ENCODE results near the gene CHST6. TPM values are rescaled to one million over a fixed set of nuclear protein-coding genes. Genes with fewer than 3 reads are reported as not detected.

Gene CHST6
- total RNA-seq, 4 donors from 2014 or later: under 0.01 to 3.9 (median 0.40) TPM

DNA sequence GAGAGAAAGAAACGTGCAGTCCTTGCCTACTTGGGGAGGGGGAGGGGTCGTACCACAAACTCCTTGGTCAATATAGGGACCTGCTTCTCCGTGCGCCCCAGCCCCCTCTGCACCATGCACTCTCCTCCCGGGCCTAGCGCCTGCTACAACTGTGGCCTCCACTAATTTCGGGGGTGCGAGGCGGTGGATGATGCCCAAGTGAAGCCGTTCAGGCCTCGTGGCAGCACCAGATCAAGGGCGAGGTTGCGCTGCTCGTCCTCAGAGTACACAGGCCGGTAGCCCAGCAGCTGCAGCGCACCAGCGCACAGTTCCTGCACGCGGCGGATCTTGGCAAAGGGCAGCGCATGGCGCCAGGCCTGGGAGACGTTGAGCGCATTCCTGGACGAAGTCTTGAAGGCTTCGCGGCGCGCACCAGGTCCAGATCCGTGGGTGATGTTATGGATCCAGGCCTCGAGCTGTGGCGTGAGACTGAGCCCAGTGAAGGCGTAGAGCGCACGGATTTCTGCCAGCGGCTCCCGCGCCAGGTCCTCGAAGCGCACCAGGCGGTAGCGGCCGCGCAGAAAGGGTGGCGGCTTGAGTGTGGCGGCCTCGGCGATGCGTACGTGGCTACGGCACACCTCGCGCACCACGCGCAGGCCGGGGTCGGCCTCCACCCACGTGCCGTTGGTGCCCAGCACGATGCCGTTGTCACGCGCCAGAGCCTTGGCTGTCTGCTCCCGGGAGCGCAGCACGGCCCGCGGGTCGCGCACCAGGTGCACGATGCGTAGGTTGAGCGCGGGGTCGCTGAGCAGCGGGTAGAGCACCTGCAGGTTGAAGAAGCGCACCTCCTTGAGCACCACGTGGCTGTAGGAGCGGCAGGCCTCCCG lies 16.5 kb downstream of the CHST6 start:
- H3K9me3 ChIP-seq: no peaks in the 10 kb centered on the region
- WGBS, 2 donors: 96% methylated on average over 80 of the region's 80 CpGs
- TF ChIP-seq CTCF (IDR thresholded peaks at IDR 0.05) (no peak), EP300 (IDR thresholded peaks at IDR 0.05) (no peak), POLR2A (IDR thresholded peaks at IDR 0.05) (no peak)
- H3K4me1 ChIP-seq: no peaks in the 10 kb centered on the region
- no peak overlapping the region for H3K4me3 ChIP-seq
- no peaks in the 10 kb centered on the region for H3K36me3 ChIP-seq
- no peaks in the 10 kb centered on the region for H3K27me3 ChIP-seq
- DNase-seq (ENCODE audit: low spot score in 2 of 2): no peak
- H3K27ac ChIP-seq: no peak overlapping the region

DNA sequence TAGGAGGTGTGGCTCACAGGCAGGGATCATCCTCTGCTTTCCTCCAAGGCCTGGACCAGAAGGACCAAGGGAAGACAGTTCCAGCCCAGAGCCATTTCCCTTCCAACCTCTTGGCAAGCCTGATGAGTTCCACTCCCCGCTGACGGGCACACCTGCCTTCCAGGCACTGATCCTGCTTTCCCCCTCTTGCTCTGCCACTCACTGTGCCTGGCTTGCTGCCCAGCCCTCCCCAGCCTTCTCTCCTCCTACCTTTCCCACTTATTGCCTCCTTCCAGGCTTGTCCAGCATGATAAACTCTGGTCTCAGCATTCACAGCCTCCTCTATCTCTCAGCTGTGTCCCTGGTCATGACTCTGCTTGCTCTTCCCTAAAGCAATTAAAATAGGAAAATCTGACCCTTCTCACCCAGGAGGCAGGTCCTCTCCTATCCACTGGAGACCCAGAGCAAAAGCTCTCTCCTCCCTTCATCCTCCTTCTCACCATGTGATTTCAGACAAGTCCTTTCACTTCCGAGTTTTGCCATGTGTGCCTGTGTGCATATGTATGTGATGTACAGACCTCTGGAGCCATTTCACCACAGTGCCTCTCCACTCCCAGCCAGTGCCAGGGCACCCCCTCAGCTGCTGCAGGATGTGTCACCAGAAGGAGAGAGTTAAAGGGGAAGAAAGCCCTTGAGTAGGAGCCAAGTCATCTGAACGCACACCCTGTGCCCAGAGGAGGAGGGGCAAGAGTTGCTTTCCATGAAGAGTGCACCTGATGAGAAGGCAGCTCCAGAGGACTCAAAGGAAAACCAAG lies 17.4 kb downstream of the CHST6 start:
- no peak for TF ChIP-seq EP300 (IDR thresholded peaks at IDR 0.05)
- no peak for TF ChIP-seq POLR2A (IDR thresholded peaks at IDR 0.05)
- TF ChIP-seq CTCF (IDR thresholded peaks at IDR 0.05): no peak
- Histone ChIP-seq H3K4me3 (no peak overlapping the region), H3K4me1 (no peaks in the 10 kb centered on the region), H3K27me3 (no peaks in the 10 kb centered on the region), H3K9me3 (no peaks in the 10 kb centered on the region), H3K36me3 (no peaks in the 10 kb centered on the region), H3K27ac (no peak overlapping the region)
- DNase-seq (ENCODE audit: low spot score in 2 of 2): no peak
- WGBS, 2 donors: 66 to 72% methylated on average over 4 of the region's 4 CpGs

DNA sequence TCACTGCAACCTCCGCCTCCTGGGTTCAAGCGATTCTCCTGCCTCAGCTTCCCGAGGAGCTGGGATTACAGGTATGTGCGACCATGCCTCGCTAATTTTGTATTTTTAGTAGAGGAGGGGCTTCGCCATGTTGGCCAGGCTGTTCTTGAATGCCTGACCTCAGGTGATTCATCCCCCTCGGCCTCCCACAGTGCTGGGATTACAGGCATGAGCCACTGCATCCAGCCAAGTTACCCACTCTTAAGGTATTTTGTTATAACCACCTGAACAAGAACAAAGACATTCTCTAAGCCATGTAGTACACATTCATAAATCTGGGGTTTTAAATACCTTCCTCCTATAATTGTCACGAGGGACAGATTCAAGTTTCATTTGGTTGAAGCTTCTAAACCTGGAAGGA lies 18.4 kb downstream of the CHST6 start:
- H3K27ac ChIP-seq: no peak overlapping the region
- H3K9me3 ChIP-seq: no peaks in the 10 kb centered on the region
- H3K27me3 ChIP-seq: no peaks in the 10 kb centered on the region
- no peak for DNase-seq (ENCODE audit: low spot score in 2 of 2)
- TF ChIP-seq CTCF (IDR thresholded peaks at IDR 0.05) (no peak), EP300 (IDR thresholded peaks at IDR 0.05) (no peak), POLR2A (IDR thresholded peaks at IDR 0.05) (no peak)
- WGBS, 2 donors: 85 to 92% methylated on average over 8 of the region's 8 CpGs
- H3K36me3 ChIP-seq: no peaks in the 10 kb centered on the region
- H3K4me3 ChIP-seq: no peak overlapping the region
- H3K4me1 ChIP-seq: no peaks in the 10 kb centered on the region

DNA sequence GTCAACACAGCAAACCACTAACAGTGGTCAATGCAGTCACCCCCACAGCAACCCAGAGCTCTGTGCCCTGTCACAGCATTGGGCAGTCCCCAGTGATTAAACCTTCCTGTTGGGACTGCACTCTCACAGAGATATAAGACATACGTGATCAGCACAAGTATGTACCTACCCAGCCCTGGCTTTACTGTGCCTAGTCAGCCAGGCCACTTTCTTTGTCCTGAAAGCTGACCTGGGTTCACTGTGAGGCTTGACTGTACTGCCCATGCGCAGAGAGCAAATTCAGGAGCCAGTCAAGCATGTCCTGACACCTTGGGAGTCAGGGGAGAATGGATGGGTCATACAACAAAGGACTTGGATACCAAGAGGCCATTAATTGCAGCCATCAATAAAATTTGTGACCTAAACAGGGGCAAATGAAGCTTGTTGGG lies 19.8 kb downstream of the CHST6 start:
- no peak for TF ChIP-seq EP300 (IDR thresholded peaks at IDR 0.05)
- no peak for TF ChIP-seq CTCF (IDR thresholded peaks at IDR 0.05)
- TF ChIP-seq POLR2A (IDR thresholded peaks at IDR 0.05): no peak
- H3K9me3 ChIP-seq: no peaks in the 10 kb centered on the region
- no peak for DNase-seq (ENCODE audit: low spot score in 2 of 2)
- H3K27me3 ChIP-seq: no peaks in the 10 kb centered on the region
- 85 to 100% methylated on average over 2 of the region's 2 CpGs for WGBS, 2 donors
- no peak overlapping the region for H3K4me3 ChIP-seq
- H3K4me1 ChIP-seq: no peaks in the 10 kb centered on the region
- H3K27ac ChIP-seq: no peak overlapping the region
- no peaks in the 10 kb centered on the region for H3K36me3 ChIP-seq
